ENCODE data around the gene MARK3.

The MARK3 gene

GRCh38 chr14:103450416-103450815 is 65.2 kb downstream of the MARK3 start:
- H4K20me1 ChIP-seq (ENCODE audit: insufficient read depth, low read length): peaks cover 29% of the 10 kb centered on the region
- ATAC-seq (ENCODE audit: insufficient read depth, low read depth) (no peak), DNase-seq (no peak)
- H3K27ac ChIP-seq (ENCODE audit: low read length): no peak overlapping the region
- TF ChIP-seq EZH2 (IDR thresholded peaks at IDR 0.05; ENCODE audit: borderline replicate concordance, low read depth, low read length, severe bottlenecking) (no peak), CTCF (IDR thresholded peaks at IDR 0.05; ENCODE audit: borderline replicate concordance, extremely low read depth, low read length, poor library complexity, severe bottlenecking) (no peak)
- peaks cover 47% of the 10 kb centered on the region for H3K79me2 ChIP-seq (ENCODE audit: insufficient read depth, low read length)
- H3K9me3 ChIP-seq (ENCODE audit: insufficient read depth, low read length, severe bottlenecking): no peaks in the 10 kb centered on the region
- no peaks in the 10 kb centered on the region for H3K4me1 ChIP-seq (ENCODE audit: insufficient read depth, low read length)
- H3K4me3 ChIP-seq (ENCODE audit: low read depth in 1 of 2, low read length in 2 of 2): no peak overlapping the region
- H3K27me3 ChIP-seq (ENCODE audit: insufficient read depth, low read length, poor library complexity): no peaks in the 10 kb centered on the region
- no peak overlapping the region for H2AFZ ChIP-seq (ENCODE audit: low read depth, low read length)
- no peak overlapping the region for H3K9ac ChIP-seq (ENCODE audit: low read depth, low read length)
- peaks cover 24% of the 10 kb centered on the region for H3K36me3 ChIP-seq (ENCODE audit: insufficient read depth, low read length)
- H3K4me2 ChIP-seq (ENCODE audit: insufficient read depth, low read length): no peak overlapping the region

- no peak overlapping the region for H3K27ac ChIP-seq (ENCODE audit: low read length)
- no peak for DNase-seq
- TF ChIP-seq CTCF (IDR thresholded peaks at IDR 0.05; ENCODE audit: borderline replicate concordance, extremely low read depth, low read length, poor library complexity, severe bottlenecking) (no peak), EZH2 (IDR thresholded peaks at IDR 0.05; ENCODE audit: borderline replicate concordance, low read depth, low read length, severe bottlenecking) (no peak)
- peaks cover 23% of the 10 kb centered on the region for H4K20me1 ChIP-seq (ENCODE audit: insufficient read depth, low read length)
- no peak overlapping the region for H3K4me2 ChIP-seq (ENCODE audit: insufficient read depth, low read length)
- no peaks in the 10 kb centered on the region for H3K27me3 ChIP-seq (ENCODE audit: insufficient read depth, low read length, poor library complexity)
- no peaks in the 10 kb centered on the region for H3K9me3 ChIP-seq (ENCODE audit: insufficient read depth, low read length, severe bottlenecking)
- no peak overlapping the region for H2AFZ ChIP-seq (ENCODE audit: low read depth, low read length)
- H3K9ac ChIP-seq (ENCODE audit: low read depth, low read length): no peak overlapping the region
- no peaks in the 10 kb centered on the region for H3K4me1 ChIP-seq (ENCODE audit: insufficient read depth, low read length)
- H3K4me3 ChIP-seq (ENCODE audit: low read depth in 1 of 2, low read length in 2 of 2): no peak overlapping the region
- H3K79me2 ChIP-seq (ENCODE audit: insufficient read depth, low read length): peaks cover 42% of the 10 kb centered on the region
- peaks cover 23% of the 10 kb centered on the region for H3K36me3 ChIP-seq (ENCODE audit: insufficient read depth, low read length)
- ATAC-seq (ENCODE audit: insufficient read depth, low read depth): no peak
Observed at GRCh38 chr14:103451401-103451800, 66.2 kb downstream of the MARK3 start.

GRCh38 chr14:103453791-103454190 is 68.6 kb downstream of the MARK3 start:
- peaks cover 21% of the 10 kb centered on the region for H3K79me2 ChIP-seq (ENCODE audit: insufficient read depth, low read length)
- H3K4me3 ChIP-seq (ENCODE audit: low read depth in 1 of 2, low read length in 2 of 2): no peak overlapping the region
- DNase-seq (no peak), ATAC-seq (ENCODE audit: insufficient read depth, low read depth) (no peak)
- H2AFZ ChIP-seq (ENCODE audit: low read depth, low read length): no peak overlapping the region
- peaks cover 14% of the 10 kb centered on the region; the same call in 1 of the 2 replicates for H4K20me1 ChIP-seq (ENCODE audit: insufficient read depth, low read length)
- no peak overlapping the region for H3K4me2 ChIP-seq (ENCODE audit: insufficient read depth, low read length)
- H3K36me3 ChIP-seq (ENCODE audit: insufficient read depth, low read length): peaks cover 34% of the 10 kb centered on the region
- no peaks in the 10 kb centered on the region for H3K4me1 ChIP-seq (ENCODE audit: insufficient read depth, low read length)
- no peak overlapping the region for H3K9ac ChIP-seq (ENCODE audit: low read depth, low read length)
- H3K27me3 ChIP-seq (ENCODE audit: insufficient read depth, low read length, poor library complexity): no peaks in the 10 kb centered on the region
- no peaks in the 10 kb centered on the region for H3K9me3 ChIP-seq (ENCODE audit: insufficient read depth, low read length, severe bottlenecking)
- TF ChIP-seq CTCF (IDR thresholded peaks at IDR 0.05; ENCODE audit: borderline replicate concordance, extremely low read depth, low read length, poor library complexity, severe bottlenecking): no peak
- TF ChIP-seq EZH2 (IDR thresholded peaks at IDR 0.05; ENCODE audit: borderline replicate concordance, low read depth, low read length, severe bottlenecking): no peak
- H3K27ac ChIP-seq (ENCODE audit: low read length): no peak overlapping the region

All from DND-41 (cell line).